GM23338 (cell line): Measurements from ENCODE around the gene CDH20. TPM values are rescaled to one million over a fixed set of nuclear protein-coding genes. Genes with fewer than 3 reads are reported as not detected.

ENCODE experiments used
- CREB1 ChIP-seq: fragments of 250-450 bp; sonication (Bioruptor Pico); IDR thresholded peaks from 2 replicates; pipeline ENCODE4 v1.5.0; 2020; ENCODE audit warnings: low read depth, mild to moderate bottlenecking, moderate library complexity
- ETS1 ChIP-seq: IDR thresholded peaks from 2 replicates; pipeline ENCODE4 v1.6.1; 2016; ENCODE audit warnings: antibody characterized with exemption
- EZH2 ChIP-seq: fragments of 200-600 bp; sonication (generic); IDR thresholded peaks from one replicate; pipeline ENCODE4 v1.8.0; 2017; ENCODE audit warnings: antibody characterized with exemption, mild to moderate bottlenecking, low read depth; ENCODE audit not compliant: unreplicated experiment
- EZH2phosphoT487 ChIP-seq: fragments of 200-600 bp; sonication (generic); IDR thresholded peaks from one replicate; pipeline ENCODE4 v1.8.1; 2018; ENCODE audit warnings: antibody characterized with exemption; ENCODE audit not compliant: unreplicated experiment
- JUNB ChIP-seq: IDR thresholded peaks from one replicate; pipeline ENCODE4 v1.6.1; 2016; ENCODE audit warnings: antibody characterized with exemption; ENCODE audit not compliant: unreplicated experiment
- POLR2AphosphoS5 ChIP-seq: IDR thresholded peaks from 2 replicates; pipeline ENCODE4 v1.6.1; 2016; ENCODE audit warnings: antibody characterized with exemption, low read depth
- REST ChIP-seq: IDR thresholded peaks from one replicate; pipeline ENCODE4 v1.6.1; 2018; ENCODE audit warnings: antibody characterized with exemption; ENCODE audit not compliant: unreplicated experiment
- STAT1 ChIP-seq: IDR thresholded peaks from one replicate; pipeline ENCODE4 v1.6.1; 2016; ENCODE audit warnings: antibody characterized with exemption; ENCODE audit not compliant: unreplicated experiment
- ZNF114 ChIP-seq: fragments of 250-450 bp; sonication (Bioruptor Pico); IDR thresholded peaks from 2 replicates; pipeline ENCODE4 v1.5.0; 2020; ENCODE audit warnings: mild to moderate bottlenecking, moderate library complexity
- ZNF331 ChIP-seq: fragments of 250-450 bp; sonication (Bioruptor Pico); IDR thresholded peaks from 2 replicates; pipeline ENCODE4 v1.5.0; 2020; ENCODE audit warnings: low read depth, mild to moderate bottlenecking, moderate library complexity
- ZNF462 ChIP-seq: fragments of 250-450 bp; sonication (Bioruptor Pico); IDR thresholded peaks from 2 replicates; pipeline ENCODE4 v1.5.0; 2020; ENCODE audit warnings: mild to moderate bottlenecking, moderate library complexity
- polyA plus RNA-seq: library from polyadenylated mRNA; unstranded; fragments of >200 nt; fragmentation: Nextera tagmentation; extraction: Ambion mirVana; gene quantifications from 2 replicates; pipeline ENCODE4 v1.2.1, GENCODE V29; 2016
- total RNA-seq: library from RNA; depleted of rRNA; stranded (reverse); fragments of >200 nt; shearing (Covaris generic); gene quantifications from 2 replicates; pipeline ENCODE4 v1.2.3, GENCODE V29; 2014

The CDH20 gene
- total and polyA plus RNA-seq, 2 experiments from 2014 or later: 1.0 TPM; not detected in 1

DNA sequence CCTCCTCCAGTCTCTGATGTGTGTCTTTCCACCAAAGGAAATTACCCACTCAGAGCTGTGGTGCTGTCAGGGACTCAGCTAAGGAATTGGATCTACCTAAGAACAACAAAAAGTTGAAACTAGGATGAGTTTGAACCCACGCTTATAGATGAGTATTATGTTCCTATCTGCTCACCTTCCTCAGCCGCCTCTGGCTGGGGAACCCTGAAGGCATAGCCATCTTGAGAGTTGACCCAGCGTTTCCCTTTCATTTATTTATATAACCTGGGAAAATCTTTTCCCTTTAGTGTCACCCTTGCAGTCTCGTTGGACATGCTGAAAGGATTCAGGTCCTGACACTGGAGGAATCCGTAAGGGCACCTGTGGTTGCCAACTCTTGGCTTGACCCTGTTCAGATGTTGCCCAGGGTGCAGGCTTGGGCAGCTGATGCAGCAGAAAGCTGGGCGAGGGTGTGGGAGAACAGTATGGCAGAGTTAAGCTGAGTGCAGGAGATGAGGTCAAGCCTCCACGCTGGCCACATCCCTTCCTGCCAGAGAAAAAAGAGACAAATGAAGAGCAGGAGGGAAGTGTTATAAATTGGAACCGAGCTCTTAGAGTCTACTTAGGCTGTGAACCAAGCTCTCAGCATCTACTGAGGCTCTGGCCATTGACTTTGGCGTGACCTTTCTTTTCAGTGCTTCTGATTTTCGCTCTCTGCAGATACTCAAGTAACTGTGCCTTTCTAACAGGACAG is 1.9 kb downstream of the CDH20 start (continued):
- TF ChIP-seq ZNF462 (no peak), EZH2 (no peak), ETS1 (no peak), REST (no peak), POLR2AphosphoS5 (no peak), STAT1 (no peak), ZNF331 (CRISPR knock-in tag) (no peak), EZH2phosphoT487 (no peak), JUNB (no peak), ZNF114 (CRISPR knock-in tag) (no peak), CREB1 (CRISPR knock-in tag) (no peak)
